Loucy (cell line): Measurements from ENCODE around the gene PTPRN2.

Experiments used
- EZH2phosphoT487 ChIP-seq: fragments of 200-600 bp; IDR thresholded peaks from 2 replicates; pipeline ENCODE4 v1.6.1; 2018; ENCODE audit warnings: antibody characterized with exemption, mild to moderate bottlenecking, moderate library complexity, borderline replicate concordance
- TF ChIP-seq, protein P1 (sequence below): fragments of 200-600 bp; sonication (generic); conservative IDR thresholded peaks from 2 replicates; pipeline ENCODE4 v1.5.1; 2014; ENCODE audit warnings: mild to moderate bottlenecking, antibody characterized with exemption, low read length

DNA sequence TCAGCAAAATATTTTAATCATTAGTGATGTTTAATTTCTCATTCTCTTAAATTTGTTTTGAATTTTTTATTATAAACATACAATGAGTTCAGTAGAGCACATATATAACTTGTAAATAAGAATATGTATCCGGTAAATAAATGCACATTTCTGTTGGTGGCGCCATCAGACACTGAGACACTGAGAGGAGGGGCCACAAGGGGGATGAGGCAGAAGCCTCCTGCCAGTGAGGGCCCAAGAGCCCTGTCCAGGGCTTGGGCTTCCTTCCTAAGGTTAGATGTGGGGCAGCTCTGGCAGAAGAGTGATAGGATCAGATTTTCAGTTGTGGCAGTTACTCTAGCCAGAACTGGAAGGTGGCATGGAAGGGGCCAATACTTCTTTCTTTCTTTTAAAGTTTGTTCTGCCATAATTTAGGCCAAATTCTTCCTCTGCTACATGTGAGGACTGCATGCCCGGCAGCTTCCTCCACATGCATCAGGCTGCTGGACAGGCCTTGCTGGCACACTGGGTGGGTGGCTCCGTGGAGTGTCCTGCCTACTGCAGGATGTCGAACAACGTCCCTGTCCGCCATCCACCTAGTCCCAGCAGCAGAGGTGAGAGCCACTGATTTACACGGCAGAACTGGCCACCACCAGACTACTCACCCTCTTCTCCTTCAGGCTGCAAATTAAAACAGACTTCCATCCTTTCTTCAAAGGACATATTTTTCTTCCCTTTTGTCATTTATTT, 13.2 kb downstream of the PTPRN2 start:
- TF ChIP-seq, protein P1, sequence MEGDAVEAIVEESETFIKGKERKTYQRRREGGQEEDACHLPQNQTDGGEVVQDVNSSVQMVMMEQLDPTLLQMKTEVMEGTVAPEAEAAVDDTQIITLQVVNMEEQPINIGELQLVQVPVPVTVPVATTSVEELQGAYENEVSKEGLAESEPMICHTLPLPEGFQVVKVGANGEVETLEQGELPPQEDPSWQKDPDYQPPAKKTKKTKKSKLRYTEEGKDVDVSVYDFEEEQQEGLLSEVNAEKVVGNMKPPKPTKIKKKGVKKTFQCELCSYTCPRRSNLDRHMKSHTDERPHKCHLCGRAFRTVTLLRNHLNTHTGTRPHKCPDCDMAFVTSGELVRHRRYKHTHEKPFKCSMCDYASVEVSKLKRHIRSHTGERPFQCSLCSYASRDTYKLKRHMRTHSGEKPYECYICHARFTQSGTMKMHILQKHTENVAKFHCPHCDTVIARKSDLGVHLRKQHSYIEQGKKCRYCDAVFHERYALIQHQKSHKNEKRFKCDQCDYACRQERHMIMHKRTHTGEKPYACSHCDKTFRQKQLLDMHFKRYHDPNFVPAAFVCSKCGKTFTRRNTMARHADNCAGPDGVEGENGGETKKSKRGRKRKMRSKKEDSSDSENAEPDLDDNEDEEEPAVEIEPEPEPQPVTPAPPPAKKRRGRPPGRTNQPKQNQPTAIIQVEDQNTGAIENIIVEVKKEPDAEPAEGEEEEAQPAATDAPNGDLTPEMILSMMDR: no peak; the same call in 1 of the 2 replicates
- TF ChIP-seq EZH2phosphoT487: no peak
